Neural cell (in vitro differentiated cells): ENCODE results near the gene IL25. TPM values are rescaled to one million over a fixed set of nuclear protein-coding genes. Genes with fewer than 3 reads are reported as not detected.

ENCODE experiments used
- H2AFZ ChIP-seq: fragments of 200-600, 300-800 bp; sonication (generic), shearing (Covaris generic); 2 replicates; pipeline ENCODE4 v1.6.0; 2014; ENCODE audit warnings: low read depth, mild to moderate bottlenecking, antibody characterized with exemption, low read length, moderate library complexity
- H3F3A ChIP-seq: fragments of 200-600 bp; shearing (Covaris generic); 2 replicates; pipeline ENCODE4 v1.6.1; 2016; ENCODE audit warnings: mild to moderate bottlenecking, moderate library complexity, mixed read lengths, antibody characterized with exemption, low read length; ENCODE audit not compliant: insufficient read depth, poor library complexity, severe bottlenecking
- H3K27ac ChIP-seq: fragments of 200-600, 300-800 bp; sonication (generic), shearing (Covaris generic); 2 replicates; pipeline ENCODE4 v1.5.1; 2014; ENCODE audit warnings: mild to moderate bottlenecking, low read length, moderate library complexity
- H3K27me3 ChIP-seq: fragments of 300-800, 200-600 bp; sonication (generic), shearing (Covaris generic); 2 replicates; pipeline ENCODE4 v1.6.0; 2014; ENCODE audit warnings: mild to moderate bottlenecking, low read depth, low read length, moderate library complexity; ENCODE audit not compliant: insufficient read depth
- H3K36me3 ChIP-seq: fragments of 300-800, 200-600 bp; sonication (generic), shearing (Covaris generic); 2 replicates; pipeline ENCODE4 v1.5.1; 2014; ENCODE audit warnings: mild to moderate bottlenecking, antibody characterized with exemption, low read length, moderate library complexity; ENCODE audit not compliant: insufficient read depth
- H3K4me2 ChIP-seq: fragments of 300-800, 200-600 bp; sonication (generic), shearing (Covaris generic); 2 replicates; pipeline ENCODE4 v1.6.0; 2014; ENCODE audit warnings: mild to moderate bottlenecking, low read length
- H3K4me3 ChIP-seq: fragments of 300-800, 200-600 bp; sonication (generic), shearing (Covaris generic); 2 replicates; pipeline ENCODE4 v1.5.1; 2014; ENCODE audit warnings: mild to moderate bottlenecking, low read length, moderate library complexity
- H3K79me2 ChIP-seq: fragments of 200-600 bp; shearing (Covaris generic); replicated peaks from 2 replicates; pipeline ENCODE4 v1.6.0; 2014; ENCODE audit warnings: mild to moderate bottlenecking, low read length, moderate library complexity; ENCODE audit not compliant: insufficient read depth
- H3K9ac ChIP-seq: fragments of 300-800, 200-600 bp; sonication (generic), shearing (Covaris generic); 2 replicates; pipeline ENCODE4 v1.6.1; 2016; ENCODE audit warnings: mild to moderate bottlenecking, low read length, mixed read lengths
- H3K9me2 ChIP-seq: fragments of 200-600 bp; shearing (Covaris generic); 2 replicates; pipeline ENCODE4 v1.6.1; 2016; ENCODE audit warnings: mild to moderate bottlenecking, low read length, mixed read lengths; ENCODE audit not compliant: insufficient read depth
- H3K9me3 ChIP-seq: fragments of 200-600, 300-800 bp; sonication (generic), shearing (Covaris generic); 2 replicates; pipeline ENCODE4 v1.6.1; 2016; ENCODE audit warnings: mild to moderate bottlenecking, mixed run types, low read length, moderate library complexity, mixed read lengths
- H4K20me1 ChIP-seq: fragments of 200-600 bp; shearing (Covaris generic); 2 replicates; pipeline ENCODE4 v1.6.1; 2016; ENCODE audit warnings: mild to moderate bottlenecking, mixed run types; ENCODE audit not compliant: insufficient read depth
- EP300 ChIP-seq: fragments of 450-650 bp; conservative IDR thresholded peaks from 2 replicates; pipeline ENCODE4 v1.6.1; 2014; ENCODE audit warnings: antibody characterized with exemption, mild to moderate bottlenecking, moderate library complexity; ENCODE audit not compliant: poor library complexity, severe bottlenecking
- EZH2 ChIP-seq: fragments of 200-600, 300-800 bp; shearing (Covaris generic), sonication (generic); IDR thresholded peaks from 2 replicates; pipeline ENCODE4 v1.6.1; 2014; ENCODE audit warnings: antibody characterized with exemption, low read length, borderline replicate concordance, mild to moderate bottlenecking; ENCODE audit not compliant: insufficient read depth, poor library complexity, severe bottlenecking
- MXI1 ChIP-seq: fragments of 450-650 bp; conservative IDR thresholded peaks from 2 replicates; pipeline ENCODE4 v1.6.1; 2014; ENCODE audit warnings: antibody characterized with exemption, mild to moderate bottlenecking; ENCODE audit not compliant: poor library complexity, severe bottlenecking
- POLR2AphosphoS5 ChIP-seq: IDR thresholded peaks from 2 replicates; pipeline ENCODE4 v1.6.1; 2012
- RAD21 ChIP-seq: fragments of 450-650 bp; conservative IDR thresholded peaks from 2 replicates; pipeline ENCODE4 v1.6.1; 2014; ENCODE audit warnings: antibody characterized with exemption, mild to moderate bottlenecking, moderate library complexity
- SMC3 ChIP-seq: fragments of 450-650 bp; conservative IDR thresholded peaks from 2 replicates; pipeline ENCODE4 v1.6.1; 2014; ENCODE audit warnings: antibody characterized with exemption, mild to moderate bottlenecking, moderate library complexity; ENCODE audit not compliant: poor library complexity
- TAF1 ChIP-seq: IDR thresholded peaks from 2 replicates; pipeline ENCODE4 v1.6.1; 2012; ENCODE audit warnings: low read depth
- polyA plus RNA-seq: library from polyadenylated mRNA; depleted of rRNA; stranded (reverse); fragments of >200 nt; gene quantifications from 2 replicates; pipeline ENCODE4 v1.2.3, GENCODE V29; 2014
- TF ChIP-seq, protein P1 (sequence below): fragments of 450-650 bp; IDR thresholded peaks from 2 replicates; pipeline ENCODE4 v1.5.1; 2014; ENCODE audit warnings: antibody characterized with exemption, mild to moderate bottlenecking, moderate library complexity; ENCODE audit not compliant: poor library complexity, severe bottlenecking
- TF ChIP-seq, protein P2 (sequence below): IDR thresholded peaks from 2 replicates; pipeline ENCODE4 v1.6.1; 2012; ENCODE audit warnings: borderline replicate concordance

Gene IL25
- polyA plus RNA-seq, 1 donor from 2014 or later, result not detected

DNA sequence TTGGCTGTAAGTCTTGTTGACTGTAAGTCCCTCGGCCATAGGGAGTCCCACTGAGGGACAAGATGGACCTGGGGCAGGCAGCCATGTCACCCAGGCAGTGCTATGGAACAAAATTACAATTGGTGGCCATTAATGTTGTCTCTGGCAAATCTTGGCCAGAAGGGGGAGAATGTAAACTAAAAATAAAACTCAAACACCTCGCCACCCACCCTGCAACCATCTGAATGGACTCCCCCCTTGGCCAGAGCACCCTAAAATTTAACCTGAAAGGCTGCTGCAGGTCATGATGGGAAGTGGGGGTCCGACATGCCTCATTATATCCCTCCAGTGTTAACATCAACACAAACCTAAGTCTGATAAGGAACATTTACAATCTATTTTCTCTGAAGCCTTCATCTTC lies 28.1 kb upstream of the IL25 start:
- Histone ChIP-seq H3K4me2 (no peak overlapping the region), H3K9ac (no peak overlapping the region), H3K9me2 (no peaks in the 10 kb centered on the region), H2AFZ (no peak overlapping the region), H3K36me3 (no peaks in the 10 kb centered on the region), H3K27ac (no peak overlapping the region), H4K20me1 (no peaks in the 10 kb centered on the region), H3F3A (no peaks in the 10 kb centered on the region), H3K4me3 (no peak overlapping the region), H3K9me3 (no peaks in the 10 kb centered on the region), H3K27me3 (no peaks in the 10 kb centered on the region), H3K79me2 (no peaks in the 10 kb centered on the region)
- no peak for TF ChIP-seq TAF1
- TF ChIP-seq, protein P1, sequence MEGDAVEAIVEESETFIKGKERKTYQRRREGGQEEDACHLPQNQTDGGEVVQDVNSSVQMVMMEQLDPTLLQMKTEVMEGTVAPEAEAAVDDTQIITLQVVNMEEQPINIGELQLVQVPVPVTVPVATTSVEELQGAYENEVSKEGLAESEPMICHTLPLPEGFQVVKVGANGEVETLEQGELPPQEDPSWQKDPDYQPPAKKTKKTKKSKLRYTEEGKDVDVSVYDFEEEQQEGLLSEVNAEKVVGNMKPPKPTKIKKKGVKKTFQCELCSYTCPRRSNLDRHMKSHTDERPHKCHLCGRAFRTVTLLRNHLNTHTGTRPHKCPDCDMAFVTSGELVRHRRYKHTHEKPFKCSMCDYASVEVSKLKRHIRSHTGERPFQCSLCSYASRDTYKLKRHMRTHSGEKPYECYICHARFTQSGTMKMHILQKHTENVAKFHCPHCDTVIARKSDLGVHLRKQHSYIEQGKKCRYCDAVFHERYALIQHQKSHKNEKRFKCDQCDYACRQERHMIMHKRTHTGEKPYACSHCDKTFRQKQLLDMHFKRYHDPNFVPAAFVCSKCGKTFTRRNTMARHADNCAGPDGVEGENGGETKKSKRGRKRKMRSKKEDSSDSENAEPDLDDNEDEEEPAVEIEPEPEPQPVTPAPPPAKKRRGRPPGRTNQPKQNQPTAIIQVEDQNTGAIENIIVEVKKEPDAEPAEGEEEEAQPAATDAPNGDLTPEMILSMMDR, result peak; percentile 15

DNA sequence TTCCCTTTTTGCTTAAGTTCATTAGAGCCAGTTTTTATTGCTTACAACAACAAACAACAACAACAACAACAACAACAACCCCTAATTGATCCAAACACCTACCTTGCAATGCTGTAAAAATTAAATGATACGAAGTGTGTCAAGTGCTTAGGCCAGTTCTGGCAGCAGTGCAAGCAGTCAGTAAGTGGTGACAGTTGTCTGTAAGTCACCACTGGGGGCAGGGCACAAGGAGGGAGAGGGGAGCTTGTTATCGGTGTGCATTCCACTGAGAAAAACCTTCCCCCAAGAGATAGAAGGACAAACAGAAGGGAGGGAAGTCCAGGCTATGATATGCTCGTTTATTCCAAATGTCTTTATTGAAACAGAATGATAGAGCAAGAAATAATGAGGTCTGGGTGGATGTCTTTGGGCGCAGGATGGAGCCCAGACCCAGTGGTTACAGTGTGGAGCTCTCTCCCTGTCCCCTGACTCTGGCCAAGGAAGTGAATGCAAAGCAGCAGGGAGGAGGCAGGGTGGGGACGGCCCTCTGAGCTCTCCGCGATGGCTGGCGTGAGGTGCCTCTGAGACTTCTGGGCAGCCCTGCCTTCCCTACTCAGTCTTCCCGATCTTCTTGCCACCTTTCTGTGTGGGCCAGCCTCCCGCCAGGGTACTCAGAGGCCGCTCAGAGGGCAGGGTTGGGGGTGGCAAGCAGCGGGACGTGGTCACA lies 26.5 kb upstream of the IL25 start:
- Histone ChIP-seq H3K36me3 (no peaks in the 10 kb centered on the region), H3K27ac (no peak overlapping the region), H3F3A (no peaks in the 10 kb centered on the region), H2AFZ (no peak overlapping the region), H3K79me2 (no peaks in the 10 kb centered on the region), H3K27me3 (no peaks in the 10 kb centered on the region), H3K4me3 (no peak overlapping the region), H3K9me3 (no peaks in the 10 kb centered on the region), H3K9me2 (no peaks in the 10 kb centered on the region), H3K4me2 (no peak overlapping the region), H4K20me1 (no peaks in the 10 kb centered on the region), H3K9ac (no peak overlapping the region)
- TF ChIP-seq, protein P1, result no peak
- TF ChIP-seq, protein P2, sequence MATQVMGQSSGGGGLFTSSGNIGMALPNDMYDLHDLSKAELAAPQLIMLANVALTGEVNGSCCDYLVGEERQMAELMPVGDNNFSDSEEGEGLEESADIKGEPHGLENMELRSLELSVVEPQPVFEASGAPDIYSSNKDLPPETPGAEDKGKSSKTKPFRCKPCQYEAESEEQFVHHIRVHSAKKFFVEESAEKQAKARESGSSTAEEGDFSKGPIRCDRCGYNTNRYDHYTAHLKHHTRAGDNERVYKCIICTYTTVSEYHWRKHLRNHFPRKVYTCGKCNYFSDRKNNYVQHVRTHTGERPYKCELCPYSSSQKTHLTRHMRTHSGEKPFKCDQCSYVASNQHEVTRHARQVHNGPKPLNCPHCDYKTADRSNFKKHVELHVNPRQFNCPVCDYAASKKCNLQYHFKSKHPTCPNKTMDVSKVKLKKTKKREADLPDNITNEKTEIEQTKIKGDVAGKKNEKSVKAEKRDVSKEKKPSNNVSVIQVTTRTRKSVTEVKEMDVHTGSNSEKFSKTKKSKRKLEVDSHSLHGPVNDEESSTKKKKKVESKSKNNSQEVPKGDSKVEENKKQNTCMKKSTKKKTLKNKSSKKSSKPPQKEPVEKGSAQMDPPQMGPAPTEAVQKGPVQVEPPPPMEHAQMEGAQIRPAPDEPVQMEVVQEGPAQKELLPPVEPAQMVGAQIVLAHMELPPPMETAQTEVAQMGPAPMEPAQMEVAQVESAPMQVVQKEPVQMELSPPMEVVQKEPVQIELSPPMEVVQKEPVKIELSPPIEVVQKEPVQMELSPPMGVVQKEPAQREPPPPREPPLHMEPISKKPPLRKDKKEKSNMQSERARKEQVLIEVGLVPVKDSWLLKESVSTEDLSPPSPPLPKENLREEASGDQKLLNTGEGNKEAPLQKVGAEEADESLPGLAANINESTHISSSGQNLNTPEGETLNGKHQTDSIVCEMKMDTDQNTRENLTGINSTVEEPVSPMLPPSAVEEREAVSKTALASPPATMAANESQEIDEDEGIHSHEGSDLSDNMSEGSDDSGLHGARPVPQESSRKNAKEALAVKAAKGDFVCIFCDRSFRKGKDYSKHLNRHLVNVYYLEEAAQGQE, result no peak
- TF ChIP-seq EP300, result no peak
- no peak for TF ChIP-seq TAF1
- no peak for TF ChIP-seq MXI1
- no peak for TF ChIP-seq POLR2AphosphoS5
- TF ChIP-seq EZH2, result no peak
- TF ChIP-seq RAD21, result no peak
- TF ChIP-seq SMC3, result no peak
